VCaP (cell line): ENCODE measurements around the gene RHBDD1.

Experiments used
- H3K27ac ChIP-seq: fragments of 450-650 bp; 2 replicates; pipeline ENCODE4 v1.5.1; 2017
- CTCF ChIP-seq: fragments of 450-650 bp; conservative IDR thresholded peaks from 2 replicates; pipeline ENCODE4 v1.5.1; 2017; ENCODE audit warnings: mild to moderate bottlenecking, moderate library complexity

RHBDD1 gene

GRCh38 chr2:226868331-226869162 is 32.7 kb downstream of the RHBDD1 start:
- peak overlapping the region; percentile 54 for H3K27ac ChIP-seq
- no peak for TF ChIP-seq CTCF

- peak overlapping the region; percentile 54 for H3K27ac ChIP-seq
- TF ChIP-seq CTCF: no peak
Measured at GRCh38 chr2:226869371-226869770, 33.5 kb downstream of the RHBDD1 start.

GRCh38 chr2:226873051-226873620 is 37.3 kb downstream of the RHBDD1 start:
- TF ChIP-seq CTCF: no peak
- H3K27ac ChIP-seq: no peak overlapping the region

GRCh38 chr2:226873826-226874225 is 38.0 kb downstream of the RHBDD1 start:
- no peak for TF ChIP-seq CTCF
- H3K27ac ChIP-seq: no peak overlapping the region

GRCh38 chr2:226874749-226875148 is 38.9 kb downstream of the RHBDD1 start:
- no peak for TF ChIP-seq CTCF
- H3K27ac ChIP-seq: no peak overlapping the region

- no peak for TF ChIP-seq CTCF
Measured at GRCh38 chr2:226875438-226876225, 39.8 kb downstream of the RHBDD1 start.

GRCh38 chr2:226877491-226877890 is 41.6 kb downstream of the RHBDD1 start:
- H3K27ac ChIP-seq: no peak overlapping the region
- no peak for TF ChIP-seq CTCF

More at GRCh38 chr2:226875438-226876225, 39.8 kb downstream of the RHBDD1 start:
- H3K27ac ChIP-seq: no peak overlapping the region
